ENCODE data around the gene EIPR1.

EIPR1 gene

DNA sequence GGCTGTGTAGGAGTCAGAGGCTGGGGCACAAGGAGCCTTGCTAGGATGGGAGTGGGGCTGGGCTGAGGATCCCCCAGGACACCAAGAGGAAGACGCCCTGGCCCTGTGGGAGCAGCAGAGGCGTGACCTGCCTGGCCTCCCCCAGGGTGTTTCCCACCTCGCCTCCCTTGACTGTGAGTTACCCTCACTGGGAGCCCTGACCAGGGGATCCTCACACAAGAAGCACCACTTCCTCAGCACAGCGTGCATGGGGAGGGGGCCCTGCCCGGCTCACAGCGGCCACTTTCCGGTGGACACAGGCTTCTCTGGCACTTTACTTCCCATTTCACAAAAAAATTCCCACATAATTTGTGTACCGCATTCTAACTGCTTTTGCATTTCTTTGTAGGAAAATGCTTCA lies 187.7 kb downstream of the EIPR1 start:
- TF ChIP-seq CTCF (IDR thresholded peaks at IDR 0.05; ENCODE audit: control insufficient read depth, extremely low read depth, insufficient read depth): no peak
- no peak overlapping the region for H3K4me3 ChIP-seq (ENCODE audit: low read depth, low read length)
- DNase-seq (ENCODE audit: low read depth): no peak

GRCh38 chr2:3189076-3189591 lies 188.5 kb downstream of the EIPR1 start:
- H3K4me3 ChIP-seq (ENCODE audit: low read depth, low read length): no peak overlapping the region
- no peak for DNase-seq (ENCODE audit: low read depth)
- no peak for TF ChIP-seq CTCF (IDR thresholded peaks at IDR 0.05; ENCODE audit: control insufficient read depth, extremely low read depth, insufficient read depth)

GRCh38 chr2:3188405-3188946 lies 189.1 kb downstream of the EIPR1 start:
- H3K4me3 ChIP-seq (ENCODE audit: low read depth, low read length): no peak overlapping the region
- no peak for TF ChIP-seq CTCF (IDR thresholded peaks at IDR 0.05; ENCODE audit: control insufficient read depth, extremely low read depth, insufficient read depth)
- no peak for DNase-seq (ENCODE audit: low read depth)

DNA sequence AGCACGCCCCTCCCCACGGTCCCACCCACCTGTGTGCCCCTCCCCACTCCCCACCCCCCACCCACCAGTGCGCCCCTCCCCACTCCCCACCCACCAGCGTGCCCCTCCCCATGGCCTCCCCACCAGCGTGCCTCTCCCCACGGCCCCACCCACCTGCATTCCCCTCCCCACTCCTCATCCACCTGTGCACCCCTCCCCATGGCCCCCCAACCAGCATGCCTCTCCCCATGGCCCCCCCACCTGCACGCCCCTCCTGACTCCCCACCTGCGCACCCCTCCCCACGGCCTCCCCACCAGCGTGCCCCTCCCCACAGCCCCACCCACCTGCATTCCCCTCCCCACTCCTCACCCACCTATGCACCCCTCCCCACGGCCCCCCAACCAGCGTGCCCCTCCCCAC lies 190.2 kb downstream of the EIPR1 start:
- no peak overlapping the region for H3K4me3 ChIP-seq (ENCODE audit: low read depth, low read length)
- no peak for DNase-seq (ENCODE audit: low read depth)
- no peak for TF ChIP-seq CTCF (IDR thresholded peaks at IDR 0.05; ENCODE audit: control insufficient read depth, extremely low read depth, insufficient read depth)

DNA sequence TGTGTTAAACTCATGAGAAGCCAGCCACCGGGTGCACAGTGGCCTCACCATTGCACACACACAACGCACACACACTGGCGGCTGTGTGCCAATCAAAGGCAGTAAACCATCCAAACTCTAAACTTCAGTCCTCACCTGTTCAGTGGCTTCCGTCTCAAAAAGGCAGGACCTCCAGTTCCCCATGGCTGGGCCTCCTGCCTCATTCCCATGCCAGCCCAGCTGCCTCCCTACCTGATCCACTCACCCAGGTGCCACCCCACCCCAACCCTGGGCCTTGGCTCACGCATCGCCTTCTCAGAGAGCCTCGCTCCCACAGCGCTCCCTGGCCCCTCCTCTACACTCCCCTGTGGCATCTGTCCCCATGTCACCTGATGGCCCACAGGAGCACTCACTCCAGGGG lies 190.9 kb downstream of the EIPR1 start:
- DNase-seq (ENCODE audit: low read depth): no peak
- TF ChIP-seq CTCF (IDR thresholded peaks at IDR 0.05; ENCODE audit: control insufficient read depth, extremely low read depth, insufficient read depth): no peak
- no peak overlapping the region for H3K4me3 ChIP-seq (ENCODE audit: low read depth, low read length)

DNA sequence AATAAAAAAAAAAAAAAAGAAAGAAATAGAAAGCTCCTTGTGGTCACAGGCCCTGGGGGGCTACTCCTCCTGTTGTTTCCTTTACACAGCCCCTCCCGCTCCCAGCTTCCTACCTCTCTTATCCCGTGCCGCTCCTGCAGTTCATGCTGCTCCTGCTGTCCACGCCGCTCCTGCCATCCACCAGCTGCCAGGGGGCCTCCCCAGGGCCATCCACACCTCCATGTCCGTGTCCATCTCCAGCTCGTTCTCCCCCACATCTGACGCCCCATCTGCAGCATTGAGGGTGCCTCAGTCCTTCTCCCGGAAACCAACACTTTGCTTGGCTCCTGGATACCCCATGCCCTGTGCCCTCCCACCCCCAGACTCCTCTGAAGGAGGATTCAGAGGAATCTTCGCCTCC lies 191.7 kb downstream of the EIPR1 start:
- no peak for DNase-seq (ENCODE audit: low read depth)
- no peak for TF ChIP-seq CTCF (IDR thresholded peaks at IDR 0.05; ENCODE audit: control insufficient read depth, extremely low read depth, insufficient read depth)
- H3K4me3 ChIP-seq (ENCODE audit: low read depth, low read length): no peak overlapping the region

DNA sequence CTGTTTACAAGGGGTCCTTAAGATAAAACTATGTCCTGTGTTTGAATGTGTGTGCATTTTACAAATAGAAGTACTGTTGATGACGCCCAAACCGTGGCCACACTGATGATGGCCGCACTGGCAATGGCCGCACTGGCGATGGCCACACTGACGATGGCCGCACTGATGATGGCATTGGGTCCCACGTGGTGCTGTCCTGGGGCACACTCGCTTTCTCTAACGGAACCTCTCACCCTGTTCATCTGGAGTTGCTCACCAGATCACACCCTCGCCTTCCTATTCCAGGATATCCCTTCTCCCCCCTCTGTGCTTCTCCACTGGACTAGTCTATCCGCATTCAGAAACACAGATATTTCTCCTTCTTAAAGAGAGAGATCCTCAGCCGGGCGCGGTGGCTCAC lies 192.4 kb downstream of the EIPR1 start:
- H3K4me3 ChIP-seq (ENCODE audit: low read depth, low read length): no peak overlapping the region
- DNase-seq (ENCODE audit: low read depth): no peak
- TF ChIP-seq CTCF (IDR thresholded peaks at IDR 0.05; ENCODE audit: control insufficient read depth, extremely low read depth, insufficient read depth): no peak

Data from LNCaP clone FGC (cell line).